NCI-H2227 (cell line): ENCODE results near the gene MSH3.
"Not testable (repeated sequence)": the region's sequence is repeated elsewhere in the genome, so short reads cannot be mapped to it uniquely, and the experiment has no call there.

ENCODE experiments used
- DNase-seq: peaks from one replicate; lab custom pipeline; 2025; ENCODE audit not compliant: unreplicated experiment; lab: John Stamatoyannopoulos, UW

Gene MSH3

GRCh38 chr5:80884929-80885328 is 230.5 kb downstream of the MSH3 start:
- no peak for DNase-seq

GRCh38 chr5:80885396-80886000 is 231.0 kb downstream of the MSH3 start:
- DNase-seq, result no peak

- DNase-seq, result no peak
These were observed 239.6 kb downstream of the MSH3 start for GRCh38 chr5:80894083-80894482.

- no peak for DNase-seq
These were observed 241.1 kb downstream of the MSH3 start for GRCh38 chr5:80895523-80895922.

- DNase-seq, result not testable (repeated sequence)
These were observed 248.2 kb downstream of the MSH3 start for GRCh38 chr5:80902624-80903023.

- no peak for DNase-seq
These were observed 250.2 kb downstream of the MSH3 start for GRCh38 chr5:80904533-80905187.

GRCh38 chr5:80905405-80905804 is 251.0 kb downstream of the MSH3 start:
- no peak for DNase-seq

GRCh38 chr5:80912479-80912878 is 258.0 kb downstream of the MSH3 start:
- DNase-seq, result no peak

GRCh38 chr5:80915716-80916115 is 261.3 kb downstream of the MSH3 start:
- no peak for DNase-seq

- DNase-seq, result no peak
These were observed 262.2 kb downstream of the MSH3 start for GRCh38 chr5:80916676-80917075.

- DNase-seq, result peak; percentile 4
These were observed 263.2 kb downstream of the MSH3 start for GRCh38 chr5:80917631-80918030.

GRCh38 chr5:80919678-80920196 is 265.3 kb downstream of the MSH3 start:
- no peak for DNase-seq

GRCh38 chr5:80920333-80920732 is 265.9 kb downstream of the MSH3 start:
- DNase-seq, result no peak

GRCh38 chr5:80921026-80921425 is 266.6 kb downstream of the MSH3 start:
- DNase-seq, result no peak

GRCh38 chr5:80925931-80926330 is 271.5 kb downstream of the MSH3 start:
- no peak for DNase-seq
